HG03175 (cell line): ENCODE measurements around the gene ASTN2.

ENCODE experiments used
- ATAC-seq: cut with Tn5 transposase; IDR thresholded peaks from one replicate; pipeline ENCODE4 v1.9.1; 2021; ENCODE audit warnings: mild to moderate bottlenecking, moderate library complexity; ENCODE audit not compliant: unreplicated experiment

ASTN2 gene

DNA sequence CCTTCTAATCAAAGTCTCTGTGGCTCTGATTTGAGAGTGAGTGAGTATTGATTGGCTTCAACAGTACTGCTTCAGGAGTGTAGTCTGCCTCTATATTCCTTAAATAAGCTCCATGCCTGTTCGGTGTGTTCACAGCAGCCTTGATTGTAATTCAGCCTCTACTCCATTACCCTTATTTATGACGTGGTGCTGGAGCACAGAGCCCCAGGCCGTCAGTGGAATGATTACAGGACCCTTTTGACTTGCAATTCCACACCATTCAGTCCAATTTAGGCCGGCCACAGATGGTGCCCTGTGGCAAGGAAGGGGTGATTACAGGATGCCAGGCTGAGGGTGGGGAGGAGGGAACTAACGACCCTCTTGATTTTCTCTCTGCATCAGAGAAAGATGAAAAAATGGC is 110.3 kb downstream of the ASTN2 start:
- no peak for ATAC-seq

DNA sequence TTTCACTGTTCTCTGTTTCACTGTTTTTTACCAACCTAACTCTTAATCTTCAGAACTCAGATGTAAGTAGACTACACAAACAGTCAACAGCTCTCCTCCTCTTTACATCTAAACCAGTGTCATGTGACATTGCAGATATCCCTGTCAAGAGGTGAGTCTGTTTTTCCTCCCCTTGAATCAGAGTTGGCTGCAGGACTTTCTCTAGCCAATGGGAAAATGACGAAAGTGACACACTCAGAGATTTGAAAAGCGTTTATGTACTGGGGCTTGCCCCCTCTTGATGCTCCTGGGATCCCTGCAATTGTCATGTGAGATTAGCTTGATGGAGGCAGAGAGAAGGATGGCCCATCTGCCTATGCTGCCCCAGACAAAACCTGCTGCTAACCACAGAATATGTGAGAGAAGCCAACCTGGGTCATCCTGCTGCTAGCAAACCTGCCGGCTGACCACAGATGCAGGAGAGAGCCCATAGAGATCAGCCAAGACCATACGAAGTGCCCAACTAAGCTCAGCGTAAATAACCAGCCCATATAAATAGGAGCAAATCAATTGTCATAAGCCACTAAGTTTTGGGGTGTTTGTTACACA is 111.1 kb downstream of the ASTN2 start:
- no peak for ATAC-seq

DNA sequence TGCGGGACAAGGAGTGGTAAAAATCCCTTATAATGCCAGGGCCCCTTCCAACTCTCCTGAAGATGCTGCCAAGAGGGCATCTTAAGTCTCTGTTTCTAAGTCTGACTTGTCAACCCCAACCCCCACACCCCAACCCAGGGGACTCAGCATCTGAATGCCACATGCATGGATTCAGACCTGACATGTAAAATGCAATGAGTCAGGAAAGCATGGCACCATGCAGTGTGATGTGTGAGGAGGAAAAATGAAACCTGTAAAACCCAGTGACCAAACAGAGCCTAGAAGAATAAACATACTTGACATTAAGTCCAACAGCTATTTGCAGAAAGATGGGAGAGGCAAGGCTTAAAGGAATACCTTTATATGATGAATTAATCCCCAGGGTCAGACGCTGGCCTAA is 112.4 kb downstream of the ASTN2 start:
- ATAC-seq: no peak

DNA sequence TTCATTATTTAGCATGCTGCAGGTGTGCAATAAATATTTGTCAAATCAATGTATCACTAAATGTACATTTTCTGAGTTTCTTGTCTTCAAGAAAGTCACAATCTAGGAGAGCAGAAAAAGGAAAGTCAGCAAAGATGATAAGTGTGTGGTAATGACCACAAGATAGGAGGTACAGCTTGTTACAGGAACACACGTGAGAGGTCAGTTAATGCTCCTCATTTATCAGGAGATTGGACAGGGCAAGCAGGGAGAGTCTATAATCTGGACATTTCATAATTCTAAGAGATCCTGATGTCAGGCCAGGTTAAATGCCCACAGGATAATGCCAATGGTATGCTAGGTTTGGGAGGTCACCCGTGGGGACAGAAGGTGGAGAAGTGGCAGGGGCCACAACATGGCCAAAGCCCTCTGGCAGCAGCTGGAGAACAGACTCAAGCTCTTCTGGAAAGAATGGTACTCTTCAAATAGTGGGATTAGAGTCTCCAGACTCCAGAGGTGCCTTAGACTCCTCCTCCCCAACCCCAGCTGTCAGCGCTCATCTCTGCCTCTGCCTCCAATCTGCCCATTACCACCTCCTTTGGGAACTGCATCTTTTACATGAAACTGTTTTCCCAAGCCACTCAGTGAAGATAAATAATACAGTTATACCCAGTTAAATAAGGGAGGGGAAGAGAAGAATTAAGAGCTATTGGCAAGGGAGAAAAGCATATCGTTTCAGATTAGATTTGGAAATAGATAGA is 114.3 kb downstream of the ASTN2 start:
- no peak for ATAC-seq

DNA sequence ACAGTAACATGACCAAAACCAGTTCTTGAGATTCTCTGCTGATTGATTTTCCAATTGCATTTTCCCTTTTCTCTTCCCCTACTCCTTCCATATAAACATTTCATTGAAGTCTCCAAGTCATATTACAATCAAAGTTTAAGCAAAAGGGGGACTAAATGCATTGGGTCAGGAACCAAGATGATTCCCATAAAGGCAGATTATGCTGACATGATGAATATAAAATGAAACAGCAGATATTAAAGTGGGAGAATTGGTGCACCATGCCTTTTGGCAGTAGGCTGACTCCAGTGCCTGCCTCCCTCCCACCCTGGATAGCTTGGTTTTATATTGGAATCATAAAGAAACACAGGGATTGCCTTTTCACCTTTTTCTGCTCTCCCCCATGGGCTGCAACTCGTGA is 118.4 kb downstream of the ASTN2 start:
- ATAC-seq: no peak

DNA sequence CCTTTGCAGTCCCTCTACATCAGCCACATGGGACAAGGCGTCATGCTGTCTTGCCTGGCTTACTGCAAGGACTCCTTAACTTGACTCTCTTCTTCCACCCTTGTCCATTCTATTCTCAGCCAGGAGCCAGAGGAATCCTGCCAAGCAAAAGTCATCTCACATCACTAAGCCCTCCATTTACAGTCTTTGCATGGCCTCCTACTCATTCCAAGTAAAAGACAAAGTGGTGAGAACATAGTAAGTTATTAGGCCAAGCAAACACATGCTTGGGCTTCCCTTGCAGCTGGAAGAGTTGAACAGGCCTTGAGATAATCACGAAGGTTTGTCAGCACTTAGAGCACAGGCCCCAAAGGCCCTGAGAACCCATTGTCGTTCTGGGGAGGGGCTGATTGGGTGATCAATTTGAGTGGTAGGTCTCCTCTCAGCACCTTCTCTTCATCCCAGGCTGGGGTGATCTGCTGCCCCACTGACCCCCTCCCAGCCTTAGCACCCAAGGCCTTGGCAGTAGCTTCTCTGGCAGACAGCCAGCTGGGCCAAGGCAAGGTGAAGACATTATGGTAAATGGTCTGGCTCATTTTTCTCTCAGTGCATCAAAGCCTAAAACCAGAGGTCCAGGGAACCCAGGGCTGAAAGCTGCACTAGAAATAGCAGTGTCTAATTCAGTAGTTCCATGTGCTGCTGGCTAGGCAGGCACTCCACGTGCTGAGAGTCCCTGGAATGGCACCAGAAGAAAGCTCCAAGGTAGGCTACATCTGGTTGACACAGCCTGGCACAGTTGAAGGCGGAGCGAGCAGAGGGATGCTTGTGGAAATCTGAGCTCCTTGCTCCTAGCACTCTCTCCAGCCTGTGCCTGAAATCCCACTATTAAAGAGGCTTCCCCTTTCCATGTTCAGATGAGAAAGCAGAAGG is 121.4 kb downstream of the ASTN2 start:
- ATAC-seq: no peak

DNA sequence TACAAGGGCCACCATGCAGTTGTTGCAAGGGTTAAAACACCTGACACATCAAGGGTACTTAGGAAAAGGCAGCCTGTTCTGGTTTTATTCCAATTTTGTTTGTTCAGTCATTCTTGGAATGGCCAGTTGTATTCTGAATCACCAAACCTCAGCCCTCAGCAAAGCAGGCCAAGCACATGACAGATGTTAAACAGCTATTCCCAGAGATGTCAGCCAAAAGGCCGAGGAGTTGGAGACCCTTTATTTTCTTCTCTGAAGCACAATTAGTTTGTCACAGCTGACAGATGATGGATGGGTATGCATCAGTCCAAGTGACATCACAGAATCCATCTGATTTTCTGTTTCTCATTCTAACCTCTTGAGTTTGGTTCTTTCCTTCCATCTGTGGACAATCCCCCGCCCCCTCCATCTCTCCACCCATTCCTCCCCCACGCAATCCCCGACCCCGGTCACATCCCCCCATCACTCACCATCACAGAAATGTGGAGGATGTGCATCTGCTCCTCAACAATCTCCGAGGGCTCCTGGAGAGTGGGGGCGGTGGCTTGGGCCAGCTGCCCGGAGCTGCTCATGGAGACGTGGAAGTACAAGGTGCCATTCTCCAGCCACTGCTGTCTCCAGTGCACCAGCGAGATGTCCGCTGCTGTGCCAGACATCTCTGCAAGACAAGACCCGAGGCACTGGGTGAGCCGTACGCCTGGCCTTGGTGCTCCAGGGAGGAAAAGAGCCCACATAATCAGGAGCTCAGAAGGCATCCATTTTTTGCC is 123.8 kb downstream of the ASTN2 start:
- ATAC-seq: no peak

DNA sequence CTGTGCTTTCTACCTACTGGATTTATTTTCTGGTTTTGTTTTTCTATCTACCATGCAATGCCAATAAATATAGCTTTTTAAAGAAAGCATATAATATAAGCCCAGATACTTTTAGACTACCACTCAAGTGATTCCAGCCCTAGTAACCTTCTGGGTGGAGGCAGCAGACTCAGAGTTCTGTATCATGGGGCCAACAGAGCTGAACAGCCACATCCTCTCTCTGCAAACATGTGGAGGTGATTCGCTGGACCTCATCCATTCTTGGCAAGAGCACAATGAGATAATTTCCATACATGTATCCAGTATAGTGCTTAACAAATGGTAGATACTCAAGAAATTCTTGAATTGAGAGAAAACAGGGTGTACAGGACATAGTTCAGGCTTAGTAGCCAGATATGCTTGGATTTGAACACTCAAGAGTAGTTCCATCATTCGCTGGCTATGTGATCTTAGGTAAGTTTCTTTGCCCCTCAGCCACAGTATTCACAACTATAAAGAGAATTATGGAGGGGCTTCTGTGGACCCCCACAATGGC is 124.5 kb downstream of the ASTN2 start:
- no peak for ATAC-seq

DNA sequence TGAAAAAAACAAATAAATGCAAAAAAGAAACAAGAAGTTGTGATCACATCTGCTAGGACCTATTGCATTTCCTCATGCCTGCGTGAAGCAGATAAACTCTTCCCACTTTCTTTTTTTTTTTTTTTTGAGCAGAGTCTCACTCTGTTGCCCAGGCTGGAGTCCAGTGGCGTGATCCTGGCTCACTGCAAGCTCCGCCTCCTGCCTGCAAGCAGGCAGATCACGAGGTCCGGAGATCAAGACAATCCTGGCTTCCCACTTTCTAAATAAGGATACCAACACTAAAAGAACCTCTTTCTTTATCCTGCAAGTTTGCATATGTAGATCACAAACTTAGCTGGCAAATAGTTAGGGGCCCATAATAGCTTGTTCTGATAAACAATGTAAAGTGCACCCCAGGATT is 128.6 kb downstream of the ASTN2 start:
- no peak for ATAC-seq

DNA sequence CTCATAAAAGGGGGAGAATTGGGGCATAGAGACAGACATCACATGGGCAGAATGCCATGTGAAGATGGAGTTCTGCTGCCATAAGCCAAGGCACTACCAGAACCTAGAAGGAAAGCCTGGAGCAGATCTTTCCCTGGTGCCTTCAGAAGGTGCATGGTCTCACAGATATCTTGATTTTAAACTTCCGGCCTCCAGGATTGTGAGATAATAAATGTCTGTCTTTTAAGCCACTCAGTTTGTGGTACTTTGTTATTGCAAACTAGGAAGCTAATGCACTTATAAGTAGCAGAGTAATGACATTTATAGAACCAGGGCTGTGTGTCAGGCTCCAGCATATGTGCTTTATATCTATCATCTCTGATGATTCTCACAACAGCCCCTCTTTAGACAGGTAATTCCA is 130.4 kb downstream of the ASTN2 start:
- no peak for ATAC-seq

DNA sequence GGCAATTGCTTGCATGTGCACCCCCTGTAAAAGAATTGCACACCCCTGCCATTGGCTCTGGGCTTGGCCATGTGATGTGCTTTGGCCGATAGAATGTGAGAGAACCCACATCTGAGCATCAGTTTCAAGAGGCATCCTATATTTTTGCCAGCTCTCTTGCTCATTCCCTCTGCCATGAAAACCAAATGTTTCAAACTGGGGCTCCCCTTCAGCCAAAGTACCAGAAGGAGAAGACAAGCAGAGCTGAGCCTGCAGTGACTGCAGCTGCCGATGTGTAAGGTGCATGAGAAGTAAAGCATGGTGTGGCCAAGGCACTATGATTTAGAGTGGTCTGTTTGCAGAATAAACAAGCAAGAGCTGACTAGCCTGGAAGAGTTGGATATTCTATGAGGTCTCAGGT is 132.3 kb downstream of the ASTN2 start:
- ATAC-seq: no peak

DNA sequence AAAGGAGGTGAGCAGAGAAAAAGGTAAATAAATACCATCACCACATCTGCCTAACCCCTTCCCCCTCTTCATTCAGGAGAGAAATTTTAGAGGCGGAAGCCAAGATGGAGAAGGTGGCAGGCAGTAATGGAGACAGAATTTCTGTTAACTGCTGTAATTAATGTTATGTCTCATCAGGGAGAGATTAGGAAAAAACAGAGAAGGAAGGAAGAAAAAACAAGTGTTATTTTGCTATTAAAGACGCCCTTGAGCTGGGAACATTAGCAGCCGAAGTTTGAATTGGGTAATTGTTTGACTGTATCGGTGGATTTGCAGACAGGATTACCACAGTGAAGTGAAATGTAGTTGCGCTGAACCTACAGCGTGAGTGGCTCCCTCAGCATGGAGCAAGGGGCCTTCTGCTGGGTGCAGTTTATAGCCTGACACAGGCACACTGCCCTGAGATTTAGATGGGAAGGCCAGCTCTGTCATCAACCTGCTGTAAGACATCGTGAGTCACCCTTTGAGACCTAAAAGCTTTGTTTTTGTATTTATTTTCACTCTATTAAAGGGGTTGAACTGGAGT is 136.3 kb downstream of the ASTN2 start:
- no peak for ATAC-seq

DNA sequence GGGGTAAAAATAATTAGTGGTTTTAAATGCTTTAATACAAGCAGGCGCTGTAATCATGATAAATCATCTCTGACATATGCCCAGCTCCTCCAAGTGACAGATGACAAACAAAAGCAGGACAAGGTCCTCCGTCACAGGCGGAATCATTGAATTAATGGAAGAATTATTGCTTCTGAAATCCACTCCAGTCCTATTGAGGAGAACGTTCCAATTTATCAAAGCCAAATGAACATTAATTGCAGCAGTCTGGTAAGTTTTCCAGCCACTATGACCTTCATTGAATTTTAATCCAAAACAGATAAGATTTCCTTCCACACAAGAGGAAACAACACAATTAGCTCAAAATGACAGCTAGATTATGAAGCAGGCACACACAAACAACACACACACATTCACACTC is 136.8 kb downstream of the ASTN2 start:
- no peak for ATAC-seq

DNA sequence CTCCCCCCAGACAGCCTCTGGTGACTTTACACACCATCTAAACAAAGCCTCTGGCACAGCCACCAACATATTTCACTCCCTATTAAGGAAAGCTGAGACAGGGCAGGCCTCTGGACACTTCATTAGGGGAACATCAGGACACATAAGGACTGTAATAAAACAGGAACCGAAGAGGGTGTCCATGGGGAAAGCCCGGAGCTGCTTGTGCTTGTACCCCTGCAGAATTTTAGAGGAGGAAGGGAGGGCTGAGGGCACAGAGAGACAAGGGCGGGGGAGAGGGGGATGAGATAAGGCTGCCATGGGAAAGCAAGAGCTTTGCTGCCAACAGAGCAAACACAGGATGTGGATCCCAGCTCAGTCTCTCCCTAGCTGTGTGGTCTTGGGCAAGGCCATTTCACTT is 138.4 kb downstream of the ASTN2 start:
- no peak for ATAC-seq

DNA sequence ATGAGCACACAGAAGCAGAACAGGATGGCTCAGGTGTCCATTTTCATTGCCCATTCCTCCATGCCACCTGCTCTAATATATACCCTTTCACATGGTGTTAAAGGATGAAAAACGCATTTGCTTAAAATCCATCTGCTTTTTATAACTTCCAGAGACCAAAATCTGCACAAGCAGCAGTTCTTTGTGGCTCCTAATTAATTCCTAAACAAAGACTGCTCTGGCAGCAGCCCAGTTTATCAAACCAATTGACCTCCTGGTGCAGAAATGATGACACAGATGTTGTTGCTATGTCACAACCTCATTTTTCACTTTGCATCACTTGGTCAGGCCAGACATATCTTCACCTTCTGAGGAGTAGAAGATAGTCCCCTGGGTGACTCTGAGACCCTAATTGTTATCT is 141.2 kb downstream of the ASTN2 start:
- ATAC-seq: no peak

DNA sequence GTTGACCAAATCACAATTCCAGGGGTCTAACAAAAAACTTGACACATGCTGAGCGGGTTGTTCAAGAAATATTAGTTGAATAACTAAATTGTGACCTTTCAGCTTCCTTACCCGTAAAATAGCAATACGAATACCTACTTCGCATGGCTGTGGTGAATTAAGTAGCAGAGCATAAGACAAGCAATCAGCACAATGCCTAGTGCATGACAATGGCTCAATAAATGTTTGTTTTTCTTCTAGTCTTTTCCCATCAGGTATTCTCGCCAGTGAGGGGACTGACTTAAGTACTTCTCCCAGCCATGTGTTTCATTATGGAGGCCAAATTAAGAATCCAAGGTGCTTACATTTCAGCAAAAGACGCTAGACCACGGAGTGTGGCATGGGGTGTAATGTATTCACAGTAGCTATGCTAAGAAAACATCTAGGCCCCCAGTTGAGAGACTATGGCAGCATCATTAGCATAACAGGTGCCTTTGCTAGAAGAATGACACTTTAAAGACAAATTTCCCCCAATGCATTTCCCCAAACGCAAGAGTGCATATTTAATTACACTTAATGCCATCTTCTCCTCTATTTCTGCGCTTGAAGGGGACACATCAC is 145.9 kb downstream of the ASTN2 start:
- no peak for ATAC-seq

DNA sequence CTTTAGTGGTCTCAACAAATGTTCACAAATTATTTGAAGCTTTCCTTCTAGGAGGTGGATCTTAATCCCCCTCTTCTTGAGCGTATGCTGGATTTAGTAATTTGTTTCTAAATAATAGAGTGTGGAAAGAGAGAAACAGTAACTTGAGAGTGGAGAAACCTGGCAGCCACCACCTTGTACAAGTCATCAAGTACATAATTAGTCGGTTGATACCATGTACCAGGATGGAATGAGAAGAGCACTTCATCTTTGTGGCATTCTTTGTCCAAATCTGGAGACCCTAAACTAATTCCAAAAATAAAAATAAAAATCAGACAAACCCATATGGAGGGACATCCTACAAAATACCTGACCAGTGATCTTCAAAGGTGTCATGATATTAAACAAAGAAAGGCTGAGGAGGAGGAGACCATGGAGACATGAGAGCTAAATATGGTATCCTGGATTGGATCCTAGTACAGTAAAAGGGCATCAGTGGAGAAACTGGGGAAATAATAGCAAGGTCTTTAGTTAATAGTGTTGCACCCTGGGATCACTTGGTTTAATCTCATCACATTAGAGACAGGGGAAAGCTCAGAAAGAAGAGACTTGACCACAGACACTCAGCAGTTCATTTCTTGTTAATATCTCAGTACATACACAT is 147.9 kb downstream of the ASTN2 start:
- no peak for ATAC-seq

DNA sequence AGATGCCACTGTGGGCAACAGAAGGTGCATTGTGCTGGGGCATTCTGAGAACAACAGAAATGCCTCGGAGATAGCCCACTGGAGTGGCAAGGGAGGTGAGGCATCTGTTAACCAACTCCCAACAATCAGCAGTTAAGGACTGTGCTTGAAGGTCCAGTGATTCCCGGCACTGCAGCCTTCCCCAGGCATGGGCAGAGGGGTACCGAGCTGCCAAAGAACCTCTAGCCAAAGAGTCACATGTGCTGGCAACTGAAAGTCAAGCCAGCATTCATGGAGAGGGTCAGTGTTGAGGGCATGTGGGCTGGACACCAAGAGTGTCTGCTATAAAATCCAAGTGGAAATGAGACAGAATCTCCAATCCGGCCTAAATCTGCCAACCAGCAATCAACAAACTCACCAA is 149.6 kb downstream of the ASTN2 start:
- ATAC-seq: no peak

DNA sequence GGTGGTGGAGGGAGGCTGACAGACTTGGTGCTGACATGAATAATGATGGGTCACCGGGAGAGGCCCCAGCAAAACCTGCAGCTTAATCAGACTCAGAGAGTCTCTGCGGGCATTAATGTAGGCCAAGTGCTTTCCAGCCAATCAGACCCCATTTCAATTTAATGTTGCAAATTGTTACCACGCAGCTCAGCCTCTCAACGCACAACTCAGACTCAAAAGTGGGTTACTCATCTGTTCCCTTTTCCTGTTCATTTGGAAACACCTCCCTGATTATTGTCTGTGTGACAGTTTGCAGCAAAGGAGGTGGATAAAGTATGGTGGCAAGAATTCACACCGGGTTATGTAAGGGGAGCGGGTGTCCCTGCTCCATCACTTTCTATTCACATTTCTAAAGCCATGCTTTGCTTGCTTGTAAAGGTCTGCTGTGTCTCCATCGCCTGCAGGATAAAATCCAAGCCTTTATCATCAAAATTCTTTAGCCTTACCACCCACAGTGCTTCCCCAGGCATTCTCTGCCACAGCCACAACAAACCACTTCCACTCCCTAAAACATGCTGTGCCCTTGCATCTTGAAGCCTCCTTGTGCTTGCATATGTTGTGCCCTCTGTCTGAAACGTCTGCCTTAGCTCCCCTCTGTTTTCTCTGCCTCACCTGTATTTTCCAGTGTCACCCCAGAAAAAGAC is 156.5 kb downstream of the ASTN2 start:
- no peak for ATAC-seq
